ENCODE data around the gene PET117.

PET117 gene

DNA sequence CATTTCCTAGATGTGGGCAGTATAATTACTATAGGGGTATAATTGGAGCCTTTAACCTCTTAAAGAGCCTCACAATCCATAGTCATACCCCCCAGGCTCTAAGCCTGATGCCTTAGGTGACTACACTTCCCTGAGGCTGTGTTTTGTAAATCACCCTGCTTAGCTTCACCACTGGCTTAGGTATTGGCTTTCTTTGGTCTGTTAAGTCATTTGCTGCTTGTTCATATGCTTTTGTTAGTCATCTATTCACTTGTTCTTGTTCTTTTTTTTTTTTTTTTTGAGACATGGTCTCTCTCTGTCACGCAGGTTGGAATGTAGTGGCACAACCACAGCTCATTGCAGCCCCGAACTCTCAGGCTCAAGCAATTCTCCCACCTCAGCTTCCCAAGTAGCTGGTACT lies 26.7 kb downstream of the PET117 start:
- H3K4me3 ChIP-seq (ENCODE audit: low read length) = no peak overlapping the region
- TF ChIP-seq, protein P1, sequence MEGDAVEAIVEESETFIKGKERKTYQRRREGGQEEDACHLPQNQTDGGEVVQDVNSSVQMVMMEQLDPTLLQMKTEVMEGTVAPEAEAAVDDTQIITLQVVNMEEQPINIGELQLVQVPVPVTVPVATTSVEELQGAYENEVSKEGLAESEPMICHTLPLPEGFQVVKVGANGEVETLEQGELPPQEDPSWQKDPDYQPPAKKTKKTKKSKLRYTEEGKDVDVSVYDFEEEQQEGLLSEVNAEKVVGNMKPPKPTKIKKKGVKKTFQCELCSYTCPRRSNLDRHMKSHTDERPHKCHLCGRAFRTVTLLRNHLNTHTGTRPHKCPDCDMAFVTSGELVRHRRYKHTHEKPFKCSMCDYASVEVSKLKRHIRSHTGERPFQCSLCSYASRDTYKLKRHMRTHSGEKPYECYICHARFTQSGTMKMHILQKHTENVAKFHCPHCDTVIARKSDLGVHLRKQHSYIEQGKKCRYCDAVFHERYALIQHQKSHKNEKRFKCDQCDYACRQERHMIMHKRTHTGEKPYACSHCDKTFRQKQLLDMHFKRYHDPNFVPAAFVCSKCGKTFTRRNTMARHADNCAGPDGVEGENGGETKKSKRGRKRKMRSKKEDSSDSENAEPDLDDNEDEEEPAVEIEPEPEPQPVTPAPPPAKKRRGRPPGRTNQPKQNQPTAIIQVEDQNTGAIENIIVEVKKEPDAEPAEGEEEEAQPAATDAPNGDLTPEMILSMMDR (IDR thresholded peaks at IDR 0.05; ENCODE audit: insufficient read depth, low read depth, low read length, missing control alignments) = no peak
- DNase-seq (ENCODE audit: low read depth) = peak; percentile 88

DNA sequence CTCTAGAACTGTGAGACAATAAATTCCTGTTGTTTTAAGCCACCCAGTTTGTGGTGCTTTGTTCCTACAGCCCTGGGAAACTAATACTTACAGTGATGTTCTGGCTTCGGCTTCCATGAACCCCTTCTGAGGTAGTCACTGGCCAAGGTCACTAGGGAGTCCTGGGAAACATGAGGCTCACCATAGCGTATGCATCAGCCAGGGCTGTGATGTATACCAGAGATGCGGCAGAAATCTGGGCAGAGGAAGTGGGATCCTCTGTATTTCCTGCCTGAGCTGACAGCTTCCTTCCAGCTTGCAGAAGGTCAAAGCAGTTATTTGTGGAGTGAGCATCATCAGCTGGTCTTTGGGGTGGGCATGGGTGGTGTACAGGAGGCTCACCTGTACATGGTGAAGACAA lies 27.9 kb downstream of the PET117 start:
- TF ChIP-seq, protein P1 (IDR thresholded peaks at IDR 0.05; ENCODE audit: insufficient read depth, low read depth, low read length, missing control alignments) = no peak
- no peak for DNase-seq (ENCODE audit: low read depth)
- no peak overlapping the region for H3K4me3 ChIP-seq (ENCODE audit: low read length)

DNA sequence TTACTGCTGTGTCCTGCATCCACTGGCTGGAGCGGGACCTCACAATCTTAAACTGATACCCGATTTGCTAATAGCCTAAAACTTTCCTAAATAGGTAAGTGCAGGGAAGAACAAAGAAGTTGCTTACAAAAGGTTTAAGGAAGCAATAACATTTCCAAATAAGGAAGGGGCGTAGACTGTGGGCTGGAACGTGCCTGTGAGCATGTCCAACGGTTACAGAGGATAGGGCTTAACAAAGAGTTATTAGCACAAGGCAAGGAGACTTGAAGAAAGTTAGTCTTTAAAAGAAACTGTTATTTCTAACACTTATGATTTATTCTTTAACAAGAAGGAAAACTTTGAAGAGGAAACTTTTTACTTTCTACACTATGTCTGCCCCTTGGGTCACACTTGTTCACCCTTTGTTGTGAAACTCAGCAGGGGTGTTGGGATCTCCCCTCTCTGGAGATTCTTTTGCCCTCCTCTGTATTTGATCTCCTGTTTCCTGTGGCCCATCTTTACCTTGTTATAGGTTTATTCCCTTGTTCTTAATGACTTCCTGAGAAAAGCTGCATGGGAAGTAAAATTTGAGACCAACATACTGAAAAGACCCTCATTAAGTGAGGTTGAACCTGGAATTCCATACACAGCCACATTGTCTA lies 28.7 kb downstream of the PET117 start:
- peak; percentile 43 for DNase-seq (ENCODE audit: low read depth)
- H3K4me3 ChIP-seq (ENCODE audit: low read length) = no peak overlapping the region
- TF ChIP-seq, protein P1 (IDR thresholded peaks at IDR 0.05; ENCODE audit: insufficient read depth, low read depth, low read length, missing control alignments) = no peak

DNA sequence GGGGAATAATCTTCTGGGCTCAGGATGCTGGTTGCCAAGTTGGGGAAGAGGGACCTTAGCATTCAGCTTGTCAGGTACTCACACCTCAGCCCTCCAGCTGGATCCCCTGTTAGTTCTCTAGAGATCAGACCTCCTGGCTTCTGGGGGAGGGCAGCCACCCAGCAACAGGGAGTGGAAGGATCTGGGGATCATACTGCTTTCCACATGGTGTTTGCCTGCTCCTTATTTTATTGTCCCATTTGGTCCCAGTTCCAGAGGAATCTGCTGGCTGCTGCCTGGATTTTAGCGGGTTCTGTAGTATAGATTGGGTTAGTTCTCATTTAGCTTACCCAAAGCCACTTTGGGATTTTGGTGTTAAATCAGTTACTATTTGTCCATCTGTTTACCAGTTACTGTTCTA lies 29.3 kb downstream of the PET117 start:
- TF ChIP-seq, protein P1 (IDR thresholded peaks at IDR 0.05; ENCODE audit: insufficient read depth, low read depth, low read length, missing control alignments) = no peak
- H3K4me3 ChIP-seq (ENCODE audit: low read length) = no peak overlapping the region
- DNase-seq (ENCODE audit: low read depth) = no peak

DNA sequence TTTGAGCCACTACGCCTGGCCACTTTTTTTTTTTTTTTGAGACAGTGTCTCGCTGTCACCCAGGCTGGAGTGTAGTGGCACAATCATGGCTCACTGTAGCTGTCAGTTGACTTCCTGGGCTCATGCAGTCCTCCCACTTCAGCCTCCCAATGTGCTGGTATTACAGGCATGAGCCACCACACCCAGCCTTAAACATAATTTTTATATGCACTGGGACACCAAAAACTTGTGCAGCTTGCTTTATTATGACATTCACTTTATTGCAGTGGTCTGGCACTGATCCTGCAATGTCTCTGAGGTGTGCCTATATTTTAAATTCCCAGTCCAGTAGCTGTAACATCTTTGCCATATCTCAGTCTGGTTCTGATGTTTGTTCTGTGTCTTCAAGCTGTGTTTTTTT lies 34.7 kb downstream of the PET117 start:
- no peak for DNase-seq (ENCODE audit: low read depth)
- H3K4me3 ChIP-seq (ENCODE audit: low read length) = no peak overlapping the region
- TF ChIP-seq, protein P1 (IDR thresholded peaks at IDR 0.05; ENCODE audit: insufficient read depth, low read depth, low read length, missing control alignments) = no peak

DNA sequence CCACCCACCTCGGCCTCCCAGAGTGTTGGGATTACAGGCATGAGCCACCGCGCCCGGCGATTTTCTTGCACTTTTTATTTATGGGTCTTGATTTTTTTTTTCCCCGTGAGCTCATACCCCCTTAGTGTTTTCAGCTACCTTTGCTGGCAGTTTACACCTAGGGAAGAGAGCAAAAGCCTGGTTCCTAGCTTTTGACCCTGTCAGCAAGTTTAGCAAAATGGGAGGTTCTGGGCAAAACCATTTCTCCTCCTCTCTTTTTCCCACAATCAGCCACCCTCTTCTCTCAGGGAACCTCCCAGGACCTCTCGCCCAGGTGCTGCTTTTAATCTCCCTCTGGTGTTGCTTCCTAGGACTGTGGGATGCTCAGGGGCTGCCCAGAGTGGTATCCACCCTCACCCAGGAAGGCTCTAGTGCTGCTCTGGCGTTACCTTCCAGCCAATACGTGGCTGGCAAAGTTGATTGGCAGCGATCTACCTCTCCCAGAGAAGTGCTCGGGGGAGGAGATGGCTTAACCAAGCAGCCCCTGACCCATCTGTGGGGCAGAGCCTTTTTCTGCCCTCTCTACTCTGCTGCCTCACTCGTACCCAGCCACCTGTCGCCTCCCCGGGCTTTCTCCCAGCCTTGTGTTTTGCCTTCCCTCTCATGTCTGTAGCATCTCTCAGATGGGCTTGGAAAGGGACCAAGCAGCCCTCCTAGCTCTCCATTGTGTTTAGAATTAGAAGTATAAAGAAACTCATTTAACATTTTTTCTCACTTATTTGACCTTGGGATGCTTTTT lies 37.4 kb downstream of the PET117 start:
- no peak for DNase-seq (ENCODE audit: low read depth)
- TF ChIP-seq, protein P1 (IDR thresholded peaks at IDR 0.05; ENCODE audit: insufficient read depth, low read depth, low read length, missing control alignments) = no peak
- no peak overlapping the region for H3K4me3 ChIP-seq (ENCODE audit: low read length)

All from epithelial cell of esophagus (primary cell).